Activated T-helper 1 cell treated with anti-CD3 and anti-CD28 coated beads, Interleukin-2, amount 50 U/mL, for 16 hours (primary cell): ENCODE measurements around the gene HSPA9.
"Not testable (repeated sequence)": the region's sequence is repeated elsewhere in the genome, so short reads cannot be mapped to it uniquely, and the experiment has no call there.

Experiments used
- DNase-seq, 2 donors: peaks; one replicate each; pipeline ENCODE4 v3.0.0-alpha.2; 2020; ENCODE audit warnings: low read depth in 1 of 2, low spot score in 1 of 2

Gene HSPA9

DNA sequence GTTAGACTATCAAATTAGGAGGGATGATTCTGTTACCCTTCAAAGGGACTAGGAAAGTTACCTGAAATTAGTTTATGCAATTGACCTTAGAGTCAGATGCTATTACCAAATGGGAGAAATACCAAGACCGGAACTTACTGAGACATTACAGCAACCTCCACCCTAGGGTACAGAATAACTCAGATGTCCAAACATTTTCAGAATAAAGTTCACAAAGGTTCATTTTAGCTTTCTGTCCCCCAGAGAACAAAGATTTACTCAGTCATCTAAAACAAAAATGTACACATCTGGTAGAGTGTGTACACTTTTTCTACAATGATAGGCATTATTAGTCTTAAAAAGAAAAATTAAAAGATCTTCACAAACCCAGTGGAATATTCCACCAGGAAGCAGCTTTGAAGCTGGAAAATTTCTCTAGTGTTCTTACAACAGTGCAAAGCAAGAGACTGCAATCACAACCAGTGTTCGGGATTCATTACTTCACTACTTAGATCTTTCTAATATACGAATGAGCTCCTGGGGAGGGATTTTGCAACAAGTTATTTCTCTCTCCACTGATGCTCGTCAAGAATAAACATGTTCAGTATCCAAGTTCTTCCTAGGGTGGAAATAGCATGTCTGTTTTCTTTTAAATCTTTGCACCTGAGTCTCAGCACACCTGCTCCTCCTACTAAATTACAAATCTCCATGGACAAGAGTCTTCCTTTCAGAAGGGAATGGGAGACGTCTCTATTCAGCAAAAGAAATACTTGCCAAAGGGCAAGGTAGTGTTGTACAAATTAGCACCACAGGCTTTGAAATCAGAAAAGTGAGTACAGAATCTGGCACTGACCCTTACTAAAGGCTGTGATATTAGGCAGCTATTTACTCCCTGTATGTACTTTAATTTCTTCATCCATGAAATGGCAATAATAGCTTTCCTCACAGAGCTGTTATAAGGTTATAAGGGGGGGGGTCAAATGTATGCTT lies 40.9 kb downstream of the HSPA9 start:
- DNase-seq: no peak

- DNase-seq: no peak
Measured at GRCh38 chr5:138529812-138530211, 45.4 kb downstream of the HSPA9 start.

- DNase-seq: no peak
Measured at GRCh38 chr5:138528744-138529469, 46.3 kb downstream of the HSPA9 start.

- DNase-seq: no peak
Measured at GRCh38 chr5:138528208-138528607, 47.0 kb downstream of the HSPA9 start.

DNA sequence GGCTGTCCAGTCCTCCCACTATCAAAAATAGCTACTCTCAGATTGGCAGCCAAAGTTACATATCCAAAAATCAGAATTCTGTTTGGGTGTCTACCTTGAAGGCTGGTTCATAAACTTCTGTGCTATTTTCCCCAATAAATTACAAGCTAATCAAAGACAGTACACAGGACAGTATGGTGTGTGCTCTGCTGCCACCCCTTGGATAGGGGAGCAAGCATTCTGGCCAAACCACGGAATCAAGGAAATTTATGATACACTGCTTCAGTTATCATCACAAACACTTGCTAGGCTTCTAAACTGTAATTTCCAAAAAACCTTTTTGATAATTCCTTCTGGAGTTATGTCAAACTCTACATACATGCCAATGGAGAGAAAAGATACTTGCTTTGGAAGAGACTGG lies 48.0 kb downstream of the HSPA9 start:
- no peak for DNase-seq

- no peak for DNase-seq
Measured at GRCh38 chr5:138523406-138523805, 51.8 kb downstream of the HSPA9 start.

- DNase-seq: no peak
Measured at GRCh38 chr5:138520971-138521370, 54.2 kb downstream of the HSPA9 start.

DNA sequence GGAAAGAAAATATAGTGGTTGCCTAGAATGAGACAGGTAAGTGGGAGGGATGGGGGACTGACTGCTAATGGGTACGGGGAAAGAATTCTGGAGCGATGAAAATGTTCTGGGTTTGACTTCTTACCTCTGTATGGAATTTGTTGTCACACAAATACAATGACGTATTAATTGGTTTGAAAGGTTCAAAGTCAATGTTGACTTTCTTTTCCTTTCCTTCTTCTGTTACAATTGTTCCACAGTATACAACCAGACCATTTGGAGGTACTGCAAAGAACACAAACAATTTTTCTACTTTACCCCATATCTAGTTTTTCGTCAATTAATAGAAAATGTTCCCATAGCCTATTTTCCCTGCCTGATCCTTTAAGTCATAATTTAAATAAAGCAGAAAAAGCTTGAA lies 57.8 kb downstream of the HSPA9 start:
- no peak for DNase-seq

DNA sequence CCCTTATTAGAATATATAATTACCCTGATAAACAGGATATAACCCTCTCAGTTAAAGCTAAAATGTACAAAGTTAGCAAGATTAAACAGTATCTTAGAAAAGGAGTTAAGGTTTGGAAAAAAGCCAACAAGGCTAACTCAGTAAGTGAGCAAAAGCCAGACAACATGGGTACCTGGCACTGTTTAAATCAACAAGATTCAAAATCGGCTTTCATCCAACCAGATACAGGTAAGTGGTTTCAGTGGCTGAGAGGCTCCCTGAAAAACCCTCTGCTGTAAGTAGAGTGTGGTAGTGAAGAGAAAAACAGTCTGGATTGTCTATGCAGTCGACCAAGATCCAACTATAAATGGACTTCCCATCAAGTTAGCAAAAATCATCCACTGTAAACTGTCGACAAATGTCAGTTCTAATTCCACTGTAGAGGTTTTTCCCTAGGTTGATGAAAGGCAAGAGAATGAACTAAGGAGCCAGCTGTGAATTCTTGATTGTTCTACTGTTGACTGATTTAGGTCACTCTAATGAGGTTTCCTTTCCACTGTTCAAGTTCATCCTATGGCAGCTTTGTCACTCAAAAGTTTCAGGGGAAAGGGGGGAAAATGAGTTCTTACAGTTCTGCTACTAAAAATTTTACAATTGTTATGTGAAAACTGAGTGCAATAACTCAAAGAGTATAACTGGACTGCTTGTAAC lies 59.5 kb downstream of the HSPA9 start:
- no peak for DNase-seq

DNA sequence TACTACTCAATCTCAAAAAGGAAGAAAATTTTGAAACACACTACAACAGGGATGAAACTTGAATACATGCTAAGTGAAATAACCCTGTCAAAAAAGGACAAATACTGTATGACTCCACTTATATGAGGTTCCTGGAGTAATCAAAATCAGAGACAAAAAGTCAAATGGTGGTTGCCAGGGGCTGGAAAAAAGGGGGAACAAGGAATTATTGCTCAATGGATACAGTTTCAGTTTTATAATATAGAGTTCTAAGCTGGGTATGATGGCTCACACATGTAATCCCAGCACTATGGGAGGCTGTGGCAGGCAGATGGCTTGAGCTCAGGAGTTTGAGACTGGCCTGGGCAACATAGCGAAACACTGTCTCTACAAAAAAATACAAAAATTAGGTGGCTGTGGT lies 61.2 kb downstream of the HSPA9 start:
- no peak for DNase-seq

- no peak for DNase-seq
Measured at GRCh38 chr5:138508958-138509357, 66.2 kb downstream of the HSPA9 start.

- not testable (repeated sequence) for DNase-seq
Measured at GRCh38 chr5:138507485-138507884, 67.7 kb downstream of the HSPA9 start.

GRCh38 chr5:138506370-138507306 lies 68.6 kb downstream of the HSPA9 start:
- DNase-seq: no peak

DNA sequence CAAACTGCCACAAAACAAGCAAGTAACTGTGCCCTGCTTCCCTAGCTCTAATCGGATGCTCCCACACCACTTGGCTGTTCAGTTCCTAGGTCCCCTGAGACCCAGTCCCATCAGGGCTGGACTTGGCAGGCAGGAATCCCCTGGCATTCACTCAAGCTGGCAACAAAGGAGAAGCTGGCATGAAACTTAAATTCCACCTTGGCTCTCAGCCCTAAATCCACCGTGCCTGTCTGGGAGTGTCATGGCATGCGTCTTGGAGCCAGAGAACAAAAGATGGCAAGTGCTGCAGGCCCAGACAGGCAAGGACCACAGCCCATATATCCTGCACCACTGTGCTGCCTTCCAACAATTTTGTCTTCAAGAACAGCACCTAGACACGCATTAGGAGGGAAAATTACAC lies 70.4 kb downstream of the HSPA9 start:
- DNase-seq: no peak
